Measurements from ENCODE around the gene EFHD2.
"Not testable (repeated sequence)": the region's sequence is repeated elsewhere in the genome, so short reads cannot be mapped to it uniquely, and the experiment has no call there.

Gene EFHD2, protein sequence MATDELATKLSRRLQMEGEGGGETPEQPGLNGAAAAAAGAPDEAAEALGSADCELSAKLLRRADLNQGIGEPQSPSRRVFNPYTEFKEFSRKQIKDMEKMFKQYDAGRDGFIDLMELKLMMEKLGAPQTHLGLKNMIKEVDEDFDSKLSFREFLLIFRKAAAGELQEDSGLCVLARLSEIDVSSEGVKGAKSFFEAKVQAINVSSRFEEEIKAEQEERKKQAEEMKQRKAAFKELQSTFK

DNA sequence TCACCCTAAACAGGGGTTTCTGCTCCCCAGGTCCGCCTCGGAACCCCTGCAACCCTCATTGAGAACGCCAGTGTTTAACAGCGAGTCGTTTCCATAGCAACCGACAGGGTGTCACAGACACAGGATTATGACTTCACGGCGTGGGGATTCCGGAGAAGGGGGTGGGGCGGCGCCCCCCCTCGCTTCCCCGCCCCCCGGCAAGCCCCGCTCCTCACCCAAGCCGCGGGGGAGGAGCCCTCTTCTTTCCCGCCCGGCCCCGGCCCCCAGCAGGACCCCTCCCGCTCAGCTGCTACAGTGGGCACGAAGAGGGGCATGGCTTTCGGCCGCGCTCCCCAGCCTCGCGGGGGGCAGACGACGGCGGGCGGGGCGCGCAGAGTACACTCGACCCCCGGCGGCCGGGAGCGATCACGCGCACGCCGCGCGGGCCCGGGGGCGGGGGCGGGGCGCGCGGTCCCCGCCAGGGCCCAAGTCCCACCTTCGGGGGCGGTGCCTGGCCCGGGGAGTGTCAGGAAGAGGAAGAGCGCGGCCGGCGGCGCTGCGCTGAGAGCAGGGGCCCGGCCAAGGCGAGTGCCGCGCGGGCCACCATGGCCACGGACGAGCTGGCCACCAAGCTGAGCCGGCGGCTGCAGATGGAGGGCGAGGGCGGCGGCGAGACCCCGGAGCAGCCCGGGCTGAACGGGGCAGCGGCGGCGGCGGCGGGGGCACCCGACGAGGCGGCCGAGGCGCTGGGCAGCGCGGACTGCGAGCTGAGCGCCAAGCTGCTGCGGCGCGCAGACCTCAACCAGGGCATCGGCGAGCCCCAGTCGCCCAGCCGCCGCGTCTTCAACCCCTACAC lies at the start of gene EFHD2:
EFHD2 (plus strand) TSS at position 501 of the 835 bp plus-strand sequence; CDS start at position 585, 84 bp downstream.
- peak; percentile 97 for DNase-seq

DNA sequence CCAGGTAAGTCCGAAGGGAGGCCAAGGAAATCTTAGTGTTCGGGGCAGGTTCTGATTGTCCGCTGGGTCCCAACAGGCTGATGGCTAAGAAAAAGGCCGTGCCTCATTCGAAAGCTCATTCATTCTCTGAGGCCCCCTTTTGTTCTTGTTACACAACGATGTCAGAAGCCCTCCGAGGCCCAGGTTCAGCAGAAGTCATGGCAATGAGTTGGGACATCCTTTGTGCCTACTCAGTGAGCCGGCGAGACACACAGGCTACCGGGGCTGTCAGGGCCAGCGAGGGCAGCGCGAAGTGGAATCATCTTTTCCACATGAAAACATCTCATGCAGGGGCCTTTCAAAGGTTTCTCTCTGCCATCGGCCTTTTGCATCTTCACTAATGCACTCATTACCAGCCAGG lies 49.0 kb upstream of the EFHD2 start:
- peak; percentile 92 for DNase-seq

DNA sequence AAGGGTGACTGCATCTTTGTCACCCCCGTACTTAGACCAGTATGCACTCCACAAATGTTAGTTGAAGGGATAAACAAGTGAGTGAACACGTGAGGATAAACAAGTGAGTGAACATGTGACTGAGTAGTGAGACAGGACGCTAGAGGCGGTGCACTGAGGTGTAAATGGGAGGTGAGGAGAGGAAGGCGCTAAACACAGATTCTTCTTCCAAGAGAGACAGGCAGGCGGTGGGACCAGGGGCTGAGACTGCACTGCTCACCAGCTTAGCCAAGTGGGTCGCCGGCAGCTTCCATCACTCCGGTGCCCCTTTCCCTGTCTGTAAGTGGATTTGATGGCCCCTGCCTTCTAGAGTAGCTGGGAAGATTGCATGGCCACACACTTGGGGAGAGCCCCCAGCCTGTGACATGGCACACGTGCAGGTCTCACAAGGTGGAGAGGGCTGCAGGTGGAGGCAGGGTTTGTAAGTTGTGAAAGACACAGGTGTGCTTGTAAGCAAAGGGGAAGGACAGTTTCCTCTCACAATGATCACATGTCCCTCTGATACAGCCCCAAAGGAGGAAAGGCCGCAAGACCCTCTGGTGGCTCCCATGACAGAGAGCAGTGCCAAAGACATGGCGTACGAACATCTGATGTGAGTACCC lies 47.5 kb upstream of the EFHD2 start:
- no peak for DNase-seq

DNA sequence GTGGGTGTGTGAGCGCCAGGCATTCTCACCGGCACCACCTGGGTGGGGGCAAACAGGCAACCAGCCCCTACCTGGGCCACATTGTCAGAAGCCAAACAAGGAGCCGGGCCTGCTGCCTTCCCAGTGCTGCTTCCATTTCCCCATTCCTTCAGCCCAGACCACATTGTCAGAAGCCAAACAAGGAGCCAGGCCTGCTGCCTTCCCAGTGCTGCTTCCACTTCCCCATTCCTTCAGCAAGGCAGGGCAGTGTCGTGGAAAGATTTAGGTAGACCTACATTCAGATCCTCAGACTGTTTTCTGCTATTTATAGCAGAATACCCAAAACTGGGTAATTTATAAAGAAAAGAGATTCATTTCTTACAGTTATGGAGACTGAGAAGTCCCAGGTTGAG lies 47.0 kb upstream of the EFHD2 start:
- DNase-seq: no peak

DNA sequence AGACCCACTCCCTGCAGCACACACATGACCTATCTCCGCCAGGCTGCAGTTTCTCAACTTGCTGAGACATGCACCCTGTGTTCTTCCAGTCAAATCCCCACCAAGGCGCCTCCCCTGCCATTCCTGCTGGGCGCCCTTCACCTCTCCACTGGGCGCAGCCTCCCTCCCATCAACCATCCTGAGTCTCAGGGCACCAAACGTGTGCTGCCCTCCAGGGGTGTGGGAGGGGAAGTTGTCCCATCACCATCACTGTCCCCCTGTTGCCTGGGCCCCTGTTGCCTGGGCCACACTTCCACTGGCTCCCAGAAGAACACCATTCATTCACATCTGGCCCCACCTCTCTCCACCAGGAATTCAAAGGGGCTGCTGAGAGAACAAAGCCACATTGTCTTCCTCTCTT lies 44.9 kb upstream of the EFHD2 start:
- no peak for DNase-seq

DNA sequence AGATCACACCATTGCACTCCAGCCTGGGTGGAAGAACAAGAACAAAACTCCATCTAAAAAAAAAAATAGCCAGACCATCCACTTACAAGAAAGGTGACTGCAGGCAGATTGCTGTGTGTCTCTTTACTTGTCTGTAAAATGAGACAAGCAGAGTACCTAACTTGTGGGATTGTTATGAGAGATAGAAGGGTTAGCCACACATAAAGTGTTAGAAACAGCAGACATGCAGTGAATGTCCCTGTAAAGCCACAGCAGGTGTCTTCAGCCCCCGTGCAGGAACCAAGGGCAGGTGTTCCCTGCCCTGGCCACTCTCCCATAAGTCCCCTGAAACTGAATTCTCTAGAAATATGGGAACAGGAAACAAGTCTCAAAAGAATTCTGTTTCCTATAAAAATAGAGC lies 40.8 kb upstream of the EFHD2 start:
- no peak for DNase-seq

DNA sequence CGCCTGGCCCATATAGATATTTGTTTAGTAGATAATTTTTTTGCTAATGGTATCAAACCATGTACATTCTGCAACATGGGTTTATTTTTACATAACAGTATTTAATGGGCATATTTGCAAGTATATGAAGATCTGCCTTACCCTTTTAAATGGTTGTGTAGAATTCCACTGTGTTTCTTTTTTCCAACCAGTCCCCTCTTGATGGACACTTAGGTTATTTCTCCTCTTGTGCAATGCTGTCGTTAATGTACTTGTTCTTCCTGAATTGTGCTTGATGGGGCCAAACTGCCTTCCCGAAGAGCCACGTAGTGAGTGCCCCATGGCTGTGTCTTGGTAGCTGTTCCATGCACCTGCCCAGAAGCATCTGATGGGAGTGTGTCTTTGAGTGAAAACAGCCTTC lies 39.4 kb upstream of the EFHD2 start:
- no peak for DNase-seq

DNA sequence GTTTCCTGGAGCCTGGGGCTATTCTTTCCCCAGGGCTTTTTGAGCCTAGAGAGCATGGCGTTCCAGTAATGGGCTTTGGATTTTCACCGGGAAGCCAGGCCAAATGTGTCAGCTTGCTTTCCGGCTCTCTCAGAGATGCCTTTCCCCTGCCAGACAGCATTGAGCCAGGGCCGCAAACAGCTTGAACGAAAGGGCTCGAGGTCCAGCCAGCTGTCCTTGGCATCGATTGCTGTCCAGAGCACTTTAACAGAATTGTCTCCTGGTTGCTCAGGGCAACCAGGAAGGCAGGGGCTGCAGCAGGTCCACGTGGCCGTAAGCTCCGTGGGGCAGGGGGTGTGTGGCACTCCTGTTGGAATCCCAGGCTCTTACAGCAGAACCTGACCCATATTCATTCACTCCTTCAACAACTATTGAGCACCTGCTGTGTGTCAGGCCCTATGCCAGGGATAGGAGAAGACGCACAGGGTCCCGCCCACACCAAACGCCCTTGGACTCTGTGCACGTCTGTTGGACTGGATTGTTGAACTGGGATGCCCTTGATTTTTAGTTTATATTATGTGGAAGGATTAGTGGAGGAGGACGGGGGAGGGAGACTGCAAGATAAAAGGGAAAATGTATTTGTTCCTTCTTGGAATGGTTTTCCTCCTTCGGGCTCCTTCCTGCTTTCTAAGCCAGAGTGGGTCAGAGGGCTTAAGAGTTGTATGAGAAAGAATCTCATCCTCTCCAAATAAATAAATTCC lies 38.7 kb upstream of the EFHD2 start:
- peak; percentile 67 for DNase-seq

DNA sequence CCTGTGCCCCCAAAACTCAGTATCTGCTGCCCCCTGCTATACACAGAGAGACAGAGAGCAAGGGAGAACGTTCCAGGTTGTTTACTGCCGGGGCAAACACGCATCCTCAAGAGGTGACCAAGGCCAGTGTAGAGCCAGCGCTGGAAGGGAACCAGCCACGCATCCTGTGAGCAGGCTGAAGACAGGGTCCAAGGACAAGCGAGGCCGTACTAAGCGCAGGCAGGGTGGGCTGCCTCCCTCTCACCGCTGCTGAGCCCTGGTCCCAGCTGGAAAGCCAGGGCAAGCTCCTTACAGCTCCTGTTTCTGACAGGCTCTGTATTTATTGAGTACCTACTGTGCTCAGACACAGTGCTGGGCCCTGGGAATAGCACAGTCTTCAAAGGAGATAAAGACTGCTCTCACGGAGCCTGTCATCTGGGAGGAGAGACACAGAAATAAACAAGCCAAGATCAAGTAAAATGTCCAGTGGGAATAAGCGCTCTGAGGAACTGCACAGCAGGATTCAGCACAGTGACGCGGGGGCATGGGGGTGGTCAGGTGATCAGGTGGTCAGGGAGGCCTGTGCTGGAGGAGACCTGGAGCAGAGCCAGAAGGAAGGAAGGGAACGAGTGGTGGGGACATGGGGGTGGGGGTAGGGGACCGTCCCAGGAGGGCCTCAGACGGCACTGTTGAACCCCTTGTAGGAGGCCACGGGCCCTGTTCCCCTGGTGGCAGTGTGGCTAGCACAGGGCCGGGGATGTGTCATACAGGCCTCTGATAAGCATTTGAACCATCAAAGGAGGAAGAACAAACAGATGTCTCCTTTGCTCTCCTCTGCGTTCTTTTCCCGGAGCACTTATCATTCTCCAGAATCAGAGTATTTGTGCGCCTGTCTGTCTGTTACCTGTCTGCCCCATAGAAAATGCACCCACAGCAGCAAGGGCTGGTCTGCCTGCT lies 37.8 kb upstream of the EFHD2 start:
- no peak for DNase-seq

DNA sequence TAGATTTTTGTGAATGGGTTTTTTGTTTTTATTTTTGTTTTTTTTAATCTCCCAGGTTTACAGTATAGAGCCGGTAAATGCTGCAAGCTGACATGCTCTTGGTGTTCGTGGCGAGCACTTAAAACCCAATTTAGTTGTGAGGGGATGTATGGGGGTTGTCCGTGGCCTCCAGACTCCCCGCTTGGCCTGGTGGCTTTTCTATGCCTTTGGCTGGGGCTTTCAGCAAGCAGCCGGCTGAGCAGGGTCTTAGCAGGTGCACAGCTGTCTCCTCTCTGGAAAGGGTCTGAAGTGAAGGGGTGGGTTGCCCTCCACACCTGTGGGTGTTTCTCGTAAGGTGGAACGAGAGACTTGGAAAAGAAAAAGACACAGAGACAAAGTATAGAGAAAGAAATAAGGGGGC lies 31.0 kb upstream of the EFHD2 start:
- no peak for DNase-seq

DNA sequence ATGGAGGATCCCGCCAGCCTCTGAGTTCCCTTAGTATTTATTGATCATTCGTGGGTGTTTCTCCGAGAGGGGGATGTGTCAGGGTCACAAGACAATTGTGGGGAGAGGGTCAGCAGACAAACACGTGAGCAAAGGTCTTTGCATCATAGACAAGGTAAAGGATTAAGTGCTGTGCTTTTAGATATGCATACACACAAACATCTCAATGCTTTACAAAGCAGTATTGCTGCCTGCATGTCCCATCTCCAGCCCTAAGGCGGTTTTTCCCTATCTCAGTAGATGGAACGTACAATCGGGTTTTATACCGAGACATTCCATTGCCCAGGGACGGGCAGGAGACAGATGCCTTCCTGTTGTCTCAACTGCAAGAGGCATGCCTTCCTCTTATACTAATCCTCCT lies 30.5 kb upstream of the EFHD2 start:
- DNase-seq: not testable (repeated sequence)

DNA sequence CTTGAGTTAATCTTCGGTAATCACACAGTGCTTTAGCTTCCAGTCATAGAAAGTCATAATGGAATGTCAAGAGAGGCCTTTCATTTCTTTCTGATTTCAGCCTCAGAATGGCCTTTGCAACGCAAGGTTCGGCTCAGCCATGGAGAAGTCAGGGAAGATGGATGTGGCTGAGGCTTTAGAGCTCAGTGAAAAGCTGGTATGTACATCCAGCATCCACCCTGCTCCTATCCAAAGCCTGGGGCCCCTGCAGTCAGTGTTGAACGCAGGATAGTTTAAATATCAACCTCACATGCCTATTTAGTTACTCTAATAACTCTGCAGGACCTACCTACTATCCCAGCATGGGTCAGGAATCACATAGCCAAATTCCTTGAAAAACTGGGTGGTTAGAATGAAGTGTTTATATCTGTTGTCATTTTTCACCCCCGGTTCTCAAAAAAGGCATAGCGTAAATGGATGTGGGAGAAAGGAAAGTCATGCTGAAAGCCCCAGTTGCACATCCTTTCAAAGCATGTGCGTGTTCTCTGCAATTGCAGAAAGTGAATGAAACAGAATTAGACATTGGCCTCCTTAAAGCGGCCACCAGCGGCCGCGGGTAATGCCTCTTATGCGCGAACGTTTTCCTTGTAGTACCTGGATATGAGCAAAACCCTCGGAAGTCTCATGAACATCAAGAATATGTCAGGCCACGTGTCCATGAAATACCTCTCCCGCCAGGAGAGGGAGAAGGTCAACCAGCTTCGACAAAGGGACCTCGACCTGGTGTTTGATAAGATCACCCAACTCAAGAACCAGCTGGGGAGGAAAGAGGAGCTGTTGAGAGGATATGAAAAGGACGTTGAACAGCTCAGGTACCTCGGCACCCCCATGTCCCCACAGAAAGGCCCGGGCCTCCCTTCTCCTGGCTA lies 28.8 kb upstream of the EFHD2 start:
- no peak for DNase-seq

DNA sequence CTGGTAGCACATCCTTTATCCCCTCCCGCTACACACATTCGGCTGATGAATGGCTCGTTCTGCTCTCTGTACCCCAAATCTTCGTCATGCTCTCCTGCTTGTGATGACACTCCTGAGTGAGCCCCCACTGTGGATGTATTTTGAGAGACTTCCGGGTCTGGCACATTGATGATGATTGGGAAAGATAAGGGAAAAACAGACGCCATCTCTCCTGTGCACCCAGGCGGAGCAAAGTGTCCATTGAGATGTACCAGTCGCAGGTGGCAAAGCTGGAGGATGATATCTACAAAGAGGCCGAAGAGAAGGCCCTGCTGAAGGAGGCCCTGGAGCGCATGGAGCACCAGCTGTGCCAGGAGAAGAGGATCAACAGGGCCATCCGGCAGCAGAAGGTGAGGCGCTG lies 27.9 kb upstream of the EFHD2 start:
- DNase-seq: no peak

DNA sequence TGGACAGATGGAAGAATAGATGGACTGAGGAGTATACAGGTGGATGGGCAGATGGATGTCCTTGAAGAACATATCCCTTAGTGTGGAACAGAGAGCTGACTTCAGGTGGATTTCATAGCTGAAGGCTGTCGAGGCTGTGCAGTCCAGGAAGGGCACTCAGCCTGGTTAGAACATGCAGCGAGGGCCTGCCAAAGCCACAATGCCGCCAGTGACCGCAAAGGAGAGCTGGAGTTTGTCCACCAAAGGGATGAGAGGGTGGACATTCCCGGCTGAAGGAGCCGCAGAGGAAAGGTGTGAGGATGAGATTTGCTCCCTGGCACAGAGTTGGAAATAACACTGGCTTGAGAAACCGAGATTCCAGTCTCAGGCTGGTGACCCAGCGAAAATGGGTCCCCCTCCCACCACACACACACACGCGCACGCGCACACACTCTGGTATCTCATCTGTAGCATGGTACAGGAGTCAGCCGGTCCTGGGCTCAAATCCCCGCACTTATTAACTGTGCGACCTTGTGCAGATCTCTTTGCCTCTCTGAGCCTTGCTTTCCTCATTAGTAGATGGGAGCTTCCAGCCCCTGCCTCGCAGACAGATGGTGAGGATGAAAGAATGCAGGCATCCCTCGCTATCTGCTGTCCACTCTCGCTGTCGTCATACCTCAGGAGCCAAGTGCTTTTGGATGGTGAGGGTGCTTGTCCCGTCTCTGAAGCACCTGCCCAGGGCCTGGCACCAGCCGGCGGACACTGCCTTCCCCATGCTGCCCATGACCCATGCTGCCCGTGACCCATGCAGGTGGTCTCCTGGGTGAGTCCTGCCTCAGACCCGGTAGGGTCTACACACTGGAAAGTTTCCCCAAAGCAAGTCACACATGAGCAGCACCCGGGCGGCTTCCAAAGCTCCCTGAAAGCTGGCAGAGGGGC lies 26.8 kb upstream of the EFHD2 start:
- no peak for DNase-seq

DNA sequence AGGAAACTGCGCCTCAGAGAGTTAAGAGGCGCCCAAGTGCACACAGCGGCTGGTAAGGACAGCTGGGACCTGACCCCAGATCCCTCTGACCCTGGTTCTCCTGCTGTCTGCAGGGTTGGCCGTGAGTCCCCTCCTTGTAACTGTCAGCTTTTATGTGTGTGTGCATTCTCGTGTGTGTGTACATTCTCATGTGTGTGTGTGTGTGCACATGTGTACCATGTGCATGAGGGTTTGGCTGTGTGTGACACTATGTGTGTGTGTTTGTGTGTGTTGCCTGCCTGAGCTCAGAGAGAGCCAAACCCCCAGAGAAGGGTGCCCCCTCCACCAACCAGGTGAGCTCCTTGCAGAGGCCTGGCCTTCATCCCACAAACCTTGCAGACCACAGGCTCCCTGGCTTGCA lies 25.9 kb upstream of the EFHD2 start:
- no peak for DNase-seq

DNA sequence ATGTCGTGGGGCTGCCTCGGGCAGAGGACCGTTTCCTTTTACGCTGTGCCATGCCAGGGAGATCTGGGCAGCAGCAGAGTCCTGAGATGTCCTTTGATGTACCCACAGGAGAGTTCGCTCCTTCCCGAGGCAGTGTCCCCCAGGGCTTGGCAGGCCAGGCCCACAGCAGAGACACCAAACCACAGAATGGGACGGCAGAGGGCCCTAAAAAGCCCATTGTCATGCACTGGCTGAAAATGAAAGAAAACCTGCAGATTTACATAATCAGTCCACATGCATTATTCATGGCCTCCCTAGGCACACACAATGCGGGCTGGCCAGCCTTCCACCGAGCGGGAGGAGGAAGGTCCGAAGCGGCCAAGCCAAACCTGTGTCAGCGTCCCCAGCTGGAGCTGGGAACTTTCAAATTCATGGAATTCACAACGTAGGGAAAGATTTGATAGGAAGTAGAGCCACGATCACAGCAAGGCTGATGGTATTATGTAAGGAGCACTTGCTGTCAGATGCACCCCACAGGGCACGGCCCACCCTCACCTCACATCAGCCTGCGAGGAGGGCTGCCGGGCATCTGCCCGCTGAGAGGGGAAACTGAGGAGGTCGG lies 25.3 kb upstream of the EFHD2 start:
- DNase-seq: peak; percentile 62

DNA sequence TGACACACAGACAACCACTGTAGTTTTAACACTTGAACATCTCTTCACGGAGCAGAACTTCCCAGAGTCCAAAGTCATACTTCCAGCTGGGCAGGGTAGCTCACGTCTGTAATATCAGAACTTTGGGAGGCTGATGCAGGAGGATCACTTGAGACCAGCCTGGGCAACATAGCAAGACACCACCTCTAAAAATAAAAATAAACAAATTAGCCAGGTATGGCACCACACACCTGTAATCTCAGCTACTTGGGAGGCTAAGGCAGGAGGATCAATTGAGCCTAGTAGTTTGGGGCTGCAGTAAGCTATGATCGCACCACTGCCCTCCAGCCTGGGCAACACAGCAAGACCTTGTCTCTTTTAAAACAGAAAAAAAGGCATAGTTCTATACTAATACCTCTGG lies 24.3 kb upstream of the EFHD2 start:
- DNase-seq: no peak

DNA sequence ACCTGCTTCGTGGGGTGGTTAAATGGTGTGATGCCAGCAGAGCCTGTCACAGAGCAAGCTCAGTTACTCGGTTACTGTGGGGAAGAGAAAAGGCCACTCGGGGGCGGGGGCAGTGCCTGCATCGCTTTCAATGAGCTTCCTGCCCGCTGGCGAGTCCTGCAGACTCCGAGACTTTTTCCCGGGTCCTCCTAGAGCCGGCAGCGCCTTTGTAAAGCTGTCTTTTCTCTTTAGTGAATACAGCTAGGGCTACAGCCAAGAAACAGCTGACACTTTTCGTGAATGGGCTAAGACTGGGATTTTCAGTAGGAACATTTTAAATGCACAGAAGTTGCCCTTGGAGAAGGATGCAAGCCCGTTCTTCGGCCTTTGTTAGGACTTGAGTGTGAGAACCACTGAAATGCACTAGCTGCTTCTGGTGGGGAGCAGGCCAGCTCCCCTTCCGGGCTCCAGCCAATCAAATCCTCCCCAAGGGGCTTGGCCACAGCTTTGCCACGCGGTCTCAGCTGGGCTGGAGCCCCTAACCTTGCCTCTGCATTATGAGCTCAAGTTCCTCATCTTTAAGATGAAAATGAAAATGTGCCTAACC lies 23.4 kb upstream of the EFHD2 start:
- peak; percentile 66 for DNase-seq
